NCI-H446 treated with DMSO at 0.1 percent for 48 hours (cell line): ENCODE results near the gene FAM81A.

Experiments
- DNase-seq: peaks from one replicate; lab custom pipeline; 2025; lab: John Stamatoyannopoulos, UW

Gene FAM81A

DNA sequence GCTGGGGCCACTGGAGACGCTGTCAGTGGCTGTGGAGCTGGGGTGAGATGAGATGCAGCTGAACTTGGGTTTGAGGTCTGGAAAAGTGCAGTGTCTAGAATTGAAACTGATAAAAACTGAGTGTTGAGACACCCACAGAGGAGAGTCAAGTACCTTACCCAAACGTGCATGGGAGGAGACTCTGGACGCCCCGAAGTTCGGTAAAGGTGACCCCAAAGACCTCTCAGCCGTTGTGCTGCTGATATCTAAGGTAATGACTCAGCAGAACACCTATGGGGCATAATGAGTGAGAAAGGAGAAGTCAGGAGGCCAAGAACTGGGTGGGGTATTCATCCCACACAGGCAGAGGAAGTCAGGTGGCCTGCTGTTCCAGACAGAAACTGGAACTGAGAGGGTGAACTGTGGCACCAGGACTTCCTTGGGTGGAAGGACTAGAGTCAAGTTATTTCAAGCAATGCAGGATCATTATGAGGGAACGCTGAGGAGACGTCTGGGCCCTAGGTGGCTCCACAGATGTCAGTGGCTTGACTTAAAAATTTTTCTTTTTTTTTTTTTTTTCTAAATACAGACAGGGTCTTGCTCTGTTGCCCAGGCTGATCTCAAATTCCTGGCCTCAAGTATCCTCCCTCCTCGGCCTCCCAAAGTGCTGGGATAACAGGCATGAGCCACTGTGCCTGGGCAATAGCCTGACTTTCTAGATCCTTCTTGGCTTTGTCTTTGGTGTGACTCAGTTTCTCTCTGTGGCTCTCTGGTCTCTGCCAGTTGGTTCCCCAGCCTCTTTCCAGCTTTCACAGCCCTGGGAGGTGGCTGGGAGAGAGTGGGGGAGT, 105.9 kb downstream of the FAM81A start:
- DNase-seq = no peak

DNA sequence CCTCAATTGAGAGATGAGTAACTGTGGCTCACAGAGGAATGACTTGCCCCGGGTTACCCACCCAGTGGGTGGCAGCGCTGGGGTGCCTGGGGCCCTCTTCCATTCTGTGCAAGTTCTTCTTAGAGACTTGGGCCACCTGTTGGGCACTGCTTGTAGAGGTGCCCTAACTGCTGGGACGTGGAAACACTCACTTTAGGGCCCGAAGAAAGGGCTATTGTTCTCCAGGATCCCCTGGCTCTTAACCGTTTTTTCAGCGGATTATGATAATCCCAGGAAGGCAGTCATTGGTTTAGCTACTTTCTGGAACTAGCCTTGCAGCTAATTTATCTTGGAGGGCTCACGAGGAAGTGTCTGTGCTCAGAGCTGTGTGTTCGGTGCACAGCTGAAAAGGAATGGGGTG, 107.6 kb downstream of the FAM81A start:
- DNase-seq = no peak

DNA sequence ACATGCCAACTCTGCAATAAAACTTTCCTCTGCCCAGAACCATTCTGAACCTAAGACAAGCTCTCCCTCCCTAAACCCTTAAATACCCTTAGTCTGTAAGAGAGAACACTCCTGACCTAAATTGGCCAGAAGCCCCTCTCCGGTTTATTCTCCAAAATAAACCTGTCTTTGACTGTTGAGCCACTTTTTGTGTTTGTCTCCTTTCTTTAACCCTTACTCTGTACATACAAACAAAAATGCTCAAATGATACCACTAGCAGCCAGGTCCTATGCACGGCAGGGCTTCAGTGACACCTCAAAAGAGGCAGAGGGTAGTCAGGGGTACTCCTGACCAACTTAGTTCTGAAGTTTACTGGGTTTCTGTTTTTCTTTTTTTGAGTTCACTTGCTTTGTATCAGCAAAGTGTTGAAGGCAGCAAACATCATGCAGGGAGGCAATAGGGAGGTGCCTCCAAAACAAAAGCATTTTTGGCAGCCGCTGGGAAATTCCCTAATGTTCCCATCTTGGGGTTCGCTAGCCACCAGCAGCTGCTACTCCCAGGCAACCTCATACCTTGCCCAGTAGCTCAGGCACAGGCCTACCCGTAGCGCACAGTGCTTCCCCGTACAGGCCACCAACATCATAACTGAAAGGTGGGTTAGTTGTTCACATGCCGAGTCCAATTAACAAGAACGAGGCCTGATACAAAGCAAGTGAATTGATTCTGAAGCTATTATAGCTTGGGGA, 110.7 kb downstream of the FAM81A start:
- no peak for DNase-seq

DNA sequence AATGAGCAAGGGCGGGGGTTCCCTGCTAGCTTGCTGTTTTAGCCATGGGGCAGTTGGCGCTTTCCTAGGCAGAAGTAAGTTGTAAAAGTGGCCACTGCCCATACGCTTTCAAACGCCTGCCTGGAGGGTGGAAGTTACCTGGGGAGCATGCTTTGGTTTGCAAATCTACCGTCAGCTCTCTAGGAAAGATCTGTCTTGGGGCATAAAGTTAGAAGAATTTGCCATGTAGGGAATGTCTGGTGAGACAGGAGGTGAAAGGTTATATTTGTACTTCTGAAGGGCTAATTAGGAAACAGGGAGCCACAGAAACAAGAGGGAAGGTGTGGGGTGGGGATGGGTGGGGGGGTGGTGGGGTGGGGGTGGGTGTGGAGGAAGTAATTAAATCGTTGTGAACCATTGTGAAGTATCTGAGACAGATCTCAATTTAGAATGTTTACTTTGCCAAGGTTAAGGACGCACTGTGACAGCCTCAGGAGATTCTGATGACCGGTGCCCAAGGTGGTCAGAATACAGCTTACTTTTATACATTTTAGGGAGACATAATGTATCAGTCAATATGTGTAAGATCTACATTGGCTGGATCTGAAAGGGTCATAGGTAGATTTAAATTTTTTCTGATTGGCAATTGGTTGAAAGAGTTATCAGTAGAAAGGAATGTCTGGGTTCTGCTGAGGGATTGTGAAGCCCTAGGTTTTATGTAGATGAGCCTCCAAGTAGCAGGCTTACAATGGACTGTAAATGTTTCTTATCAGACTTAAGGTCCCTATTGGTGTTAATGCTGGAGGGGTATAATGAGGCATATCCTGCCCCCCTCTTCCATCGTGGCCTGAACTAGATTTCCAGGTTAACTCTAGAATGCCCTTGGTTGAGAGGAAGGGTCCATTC, 111.6 kb downstream of the FAM81A start:
- DNase-seq = no peak

DNA sequence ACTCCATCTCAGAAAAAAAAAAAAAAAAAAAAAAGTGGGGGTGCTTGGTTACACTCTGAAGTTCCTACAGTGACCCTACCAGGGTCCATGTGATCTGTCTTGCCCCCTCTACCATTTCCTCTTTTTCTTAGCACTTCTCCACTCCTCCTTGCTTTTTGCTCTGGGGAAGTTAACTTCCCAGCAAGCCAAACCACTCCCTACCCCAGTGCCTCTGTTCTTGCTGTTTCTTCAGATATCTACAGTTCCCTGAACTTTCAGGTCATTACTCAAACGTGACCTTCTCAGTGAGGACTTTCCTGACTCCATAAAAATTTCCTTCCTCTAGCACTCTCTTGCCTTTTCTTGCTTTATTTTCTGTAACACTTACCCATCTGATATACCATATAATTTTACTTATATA, 112.5 kb downstream of the FAM81A start:
- DNase-seq = no peak

DNA sequence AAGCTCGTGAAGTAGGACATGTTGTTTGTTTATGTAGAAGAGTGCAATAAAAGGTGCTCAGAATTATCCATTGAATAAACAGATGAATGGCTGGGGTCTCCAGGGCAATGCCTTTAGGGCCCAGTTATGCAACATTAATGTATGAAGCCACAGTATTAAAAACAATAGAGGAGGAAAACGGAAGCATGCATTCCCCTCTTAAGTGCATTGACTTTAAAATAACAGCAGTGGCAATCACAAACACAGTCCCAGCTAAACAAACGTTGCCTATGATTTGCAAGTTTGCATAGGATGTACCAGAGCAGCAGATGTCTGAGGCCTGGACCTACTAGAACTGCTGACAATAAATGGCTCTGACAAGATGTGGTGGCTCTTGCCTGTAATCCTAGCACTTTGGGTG, 113.0 kb downstream of the FAM81A start:
- no peak for DNase-seq

DNA sequence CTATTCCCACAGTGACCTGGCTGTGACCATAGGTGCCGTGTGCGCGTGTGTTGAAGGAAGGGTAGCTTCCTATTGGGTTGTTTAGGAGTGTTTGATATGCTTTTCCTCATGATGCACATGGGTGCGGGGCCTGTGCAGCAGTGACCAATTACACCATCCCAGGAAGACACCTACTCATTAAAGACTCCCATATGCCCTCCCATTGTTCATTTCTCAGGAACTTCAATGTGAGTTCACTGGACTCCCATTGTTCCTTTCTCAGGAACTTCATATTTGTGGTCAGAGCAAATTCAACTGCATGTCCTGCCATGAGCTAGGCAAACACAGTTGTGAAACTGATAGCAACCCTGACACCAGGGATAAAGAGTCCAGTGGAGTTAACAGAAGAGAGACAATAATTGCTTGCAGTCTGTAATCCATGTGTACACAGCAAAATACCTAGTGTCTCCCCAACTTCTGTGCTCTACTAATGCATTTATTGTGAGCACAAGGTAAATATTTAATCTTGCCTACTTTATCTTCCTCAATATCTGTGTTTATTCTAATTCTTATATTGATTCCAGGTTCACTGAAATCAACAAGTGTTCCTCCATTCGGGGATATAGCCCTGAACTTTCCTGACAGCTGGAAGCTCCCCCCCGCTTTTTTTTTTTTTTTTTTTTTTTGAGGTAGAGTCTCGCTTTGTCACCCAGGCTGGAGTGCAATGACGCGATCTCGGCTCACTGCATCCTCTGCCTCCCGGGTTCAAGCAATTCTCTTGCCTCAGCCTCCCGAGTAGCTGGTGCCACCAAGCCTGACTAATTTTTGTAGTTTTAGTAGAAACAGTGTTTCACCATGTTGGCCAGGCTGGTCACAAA, 116.1 kb downstream of the FAM81A start:
- no peak for DNase-seq

DNA sequence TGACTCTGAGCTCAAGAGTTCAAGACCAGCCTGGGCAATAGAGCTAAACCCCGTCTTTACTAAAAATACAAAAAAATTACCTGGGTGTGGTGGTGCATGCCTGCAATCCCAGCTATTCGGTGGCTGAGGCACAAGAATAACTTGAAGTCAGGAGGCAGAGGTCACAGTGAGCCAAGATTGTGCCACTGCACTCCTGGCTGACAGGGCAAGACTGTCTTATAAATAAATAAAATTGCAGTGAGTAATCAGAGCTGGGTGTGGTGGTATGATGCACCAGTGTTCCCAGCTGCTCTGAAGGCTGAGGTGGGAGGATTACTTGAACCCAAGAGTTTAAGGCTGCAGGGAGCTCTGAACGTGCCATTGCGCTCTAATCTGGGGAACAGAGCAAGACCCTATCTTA, 117.7 kb downstream of the FAM81A start:
- DNase-seq = no peak

DNA sequence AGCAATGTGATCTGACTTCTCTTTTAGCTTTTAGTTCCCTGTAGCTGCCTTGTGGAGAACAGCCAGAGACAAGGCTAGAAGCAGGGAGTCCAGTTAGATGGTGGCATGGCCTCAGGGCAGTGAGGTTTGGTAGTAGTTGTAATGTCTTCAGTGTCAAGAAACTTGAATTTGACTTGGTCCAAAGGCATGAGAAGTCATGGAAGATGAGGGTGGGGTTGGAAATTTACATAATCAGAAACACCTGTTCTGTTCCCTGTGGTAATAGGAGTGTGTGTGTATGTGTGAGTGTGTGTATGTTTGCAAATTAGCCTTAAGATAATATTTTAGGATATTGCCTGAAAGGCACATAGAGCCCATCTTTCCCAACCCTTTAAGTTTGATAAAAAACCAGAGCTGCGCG, 118.4 kb downstream of the FAM81A start:
- DNase-seq = no peak

DNA sequence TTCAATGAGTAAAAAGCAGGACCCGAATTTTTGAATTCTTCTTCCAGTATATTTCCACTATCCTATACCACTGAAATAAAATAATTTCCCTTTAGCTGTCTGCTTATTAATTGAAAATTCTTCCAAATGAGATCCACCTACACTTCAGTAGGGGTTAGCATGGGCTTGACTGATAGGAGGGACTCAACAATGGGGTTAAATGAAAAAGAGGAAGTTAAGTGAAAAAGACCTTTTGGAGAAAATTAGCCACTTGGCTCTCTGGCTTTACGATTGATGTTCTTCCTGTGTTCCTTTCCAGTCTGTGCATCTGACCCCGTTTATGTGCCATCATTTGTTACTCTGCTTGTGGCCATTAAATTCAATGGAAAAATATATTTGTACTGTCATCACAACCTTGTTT, 119.6 kb downstream of the FAM81A start:
- DNase-seq = no peak

DNA sequence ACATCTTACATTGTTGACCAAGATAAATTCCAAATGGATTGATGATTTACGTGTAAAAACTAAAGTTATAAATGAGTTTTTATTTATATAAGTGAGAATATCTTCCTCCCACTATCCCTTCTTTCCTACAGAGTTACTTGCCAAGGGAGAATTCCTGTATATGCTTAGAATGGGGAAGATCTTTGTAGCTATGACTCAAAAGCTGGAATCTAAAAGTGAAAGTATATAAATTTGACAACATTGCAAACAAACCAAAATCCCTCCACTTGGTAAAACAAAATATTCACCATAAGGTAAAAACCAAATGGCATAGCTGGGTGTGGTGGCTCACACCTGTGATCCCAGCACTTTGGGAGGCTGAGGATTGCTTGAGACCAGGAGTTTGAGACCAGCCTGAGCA, 120.9 kb downstream of the FAM81A start:
- DNase-seq = no peak

DNA sequence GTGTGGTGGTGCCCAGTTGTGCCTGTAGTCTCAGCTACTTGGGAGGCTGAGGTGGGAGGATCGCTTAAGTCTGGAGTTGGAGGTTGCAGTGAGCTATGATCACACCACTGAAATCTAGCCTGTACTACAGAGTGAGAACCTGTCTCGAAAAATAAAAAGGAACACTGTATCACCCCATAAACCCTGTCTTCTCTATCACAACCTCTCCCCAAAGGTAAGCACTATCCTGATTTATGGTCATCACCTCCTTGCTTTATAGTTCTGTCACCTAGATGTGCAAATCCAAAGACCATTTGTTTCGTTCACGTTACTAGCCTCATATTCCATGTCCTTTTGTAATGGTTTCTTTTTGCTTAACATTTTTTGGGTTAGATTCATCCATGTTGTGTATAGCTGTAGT, 123.6 kb downstream of the FAM81A start:
- DNase-seq = no peak

DNA sequence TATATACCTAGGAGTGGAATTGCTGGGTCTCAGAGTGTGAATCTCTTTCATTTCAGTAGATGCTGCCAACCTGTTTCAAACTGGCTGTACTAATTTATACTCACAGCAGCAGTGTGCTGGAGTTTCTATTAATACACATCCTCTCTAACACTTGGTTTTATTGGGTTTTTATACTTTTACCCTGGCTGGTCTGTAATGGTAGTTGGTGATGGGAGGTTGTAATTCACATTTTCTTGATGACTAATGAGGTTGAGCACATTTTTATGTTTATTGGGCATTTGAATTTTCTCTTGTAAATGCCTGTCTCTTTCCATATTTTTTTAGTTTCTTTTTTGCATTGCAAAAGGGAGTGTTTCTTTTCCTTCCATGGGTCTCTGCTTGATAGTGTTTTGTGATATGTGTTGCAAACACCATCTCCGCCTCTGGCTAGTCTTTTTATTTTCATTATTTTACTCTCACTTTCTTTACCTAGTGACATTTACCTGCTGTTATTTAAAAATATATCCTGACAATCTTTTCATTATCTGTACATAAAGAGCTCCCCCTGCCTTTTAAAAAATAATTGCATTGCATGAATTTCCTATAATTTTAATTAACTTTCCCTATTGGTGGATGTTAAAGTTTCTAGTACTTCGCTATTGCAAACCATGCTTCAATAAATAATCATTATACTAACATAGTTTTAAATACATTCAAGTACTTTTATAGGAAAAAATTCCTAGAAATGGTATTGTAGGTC, 124.6 kb downstream of the FAM81A start:
- no peak for DNase-seq

DNA sequence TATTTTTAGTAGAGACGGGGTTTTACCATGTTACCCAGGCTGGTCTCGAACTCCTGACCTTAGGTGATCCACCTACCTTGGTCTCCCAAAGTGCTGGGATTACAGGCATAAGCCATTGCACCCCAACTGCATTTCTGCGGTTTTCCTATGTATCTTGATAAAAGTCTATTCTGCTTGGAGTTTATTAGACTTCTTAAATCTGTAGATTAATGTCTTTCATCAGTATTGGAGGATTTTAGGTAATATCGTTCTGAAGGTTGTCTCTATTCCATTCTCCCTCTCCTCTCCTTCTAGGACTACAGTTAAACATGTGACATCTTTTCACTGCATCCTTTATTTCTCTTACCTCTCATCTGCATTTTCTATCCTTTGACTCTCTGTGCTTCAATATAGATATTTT, 127.3 kb downstream of the FAM81A start:
- DNase-seq = no peak

DNA sequence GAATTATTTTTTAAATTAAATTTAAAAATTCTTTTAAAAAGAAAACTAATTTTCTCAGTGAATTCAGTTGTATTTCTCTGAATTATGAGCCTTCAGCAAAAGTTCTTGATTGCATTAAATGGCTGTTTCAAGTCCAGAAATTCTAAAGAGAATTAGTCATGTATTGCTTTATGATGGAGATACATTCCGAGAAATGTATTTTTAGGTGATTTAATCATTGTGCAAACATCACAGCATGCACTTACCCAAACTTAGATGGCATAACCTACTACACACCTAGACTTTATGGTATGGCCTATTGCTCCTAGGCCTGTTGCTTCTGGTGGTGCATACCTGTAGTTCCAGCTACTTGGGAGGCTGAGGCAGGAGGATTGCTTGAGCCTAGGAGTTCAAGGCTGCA, 129.3 kb downstream of the FAM81A start:
- DNase-seq = no peak

DNA sequence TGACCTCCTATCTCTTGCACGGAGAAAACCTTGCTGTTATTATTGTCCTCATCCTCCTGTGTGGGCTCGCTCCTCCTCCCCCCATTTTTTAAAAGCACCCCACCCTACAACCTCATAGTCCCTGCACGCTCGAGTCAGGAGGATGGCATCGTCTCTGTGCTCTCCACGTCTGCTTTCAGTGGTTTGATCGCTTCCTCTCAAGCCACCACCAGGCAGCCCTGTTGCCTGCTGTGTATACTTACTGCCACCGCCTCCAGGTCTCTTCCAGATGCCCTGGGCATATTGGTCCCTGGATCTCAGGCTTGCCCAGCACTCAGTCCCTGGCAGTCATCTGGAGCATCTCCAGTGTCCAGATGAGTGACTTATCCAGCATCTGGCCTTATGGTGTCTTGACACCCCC, 131.5 kb downstream of the FAM81A start:
- DNase-seq = no peak

DNA sequence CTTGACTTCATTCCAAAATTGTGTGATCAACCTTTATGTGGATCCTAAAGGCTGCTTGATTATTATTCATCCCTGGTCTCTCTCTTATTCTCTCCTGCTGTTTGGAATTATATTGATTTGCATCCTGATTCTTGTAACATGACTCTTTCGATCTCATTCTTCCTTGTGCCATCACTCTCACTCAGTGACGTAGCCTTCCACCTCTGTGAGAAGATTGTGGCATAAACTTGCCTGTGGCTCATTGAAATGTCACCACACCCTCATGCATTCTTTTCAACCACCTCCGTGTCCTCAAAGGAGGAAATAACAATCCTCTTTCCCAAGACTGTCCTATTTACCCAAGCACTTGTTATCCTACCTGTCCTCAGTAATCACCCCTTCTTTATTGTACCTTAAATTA, 132.3 kb downstream of the FAM81A start:
- DNase-seq = no peak

DNA sequence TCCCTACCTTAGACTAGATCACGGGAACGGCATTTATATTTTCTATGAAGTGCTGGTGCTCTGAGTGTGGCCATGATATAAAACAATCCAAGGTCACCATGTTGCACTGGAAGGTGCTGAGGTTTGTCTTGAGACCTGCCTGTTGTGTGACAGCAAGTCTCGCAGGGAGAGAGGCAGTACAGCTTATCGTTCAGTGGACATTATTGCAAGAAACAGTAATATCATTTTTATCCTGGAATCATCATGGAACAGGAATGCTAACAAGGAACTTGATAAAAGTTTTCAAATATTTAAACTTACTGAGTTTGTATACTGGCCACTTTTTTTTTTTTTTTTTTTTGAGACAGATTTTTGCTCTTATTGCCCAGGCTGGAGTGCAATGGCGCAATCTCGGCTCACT, 133.6 kb downstream of the FAM81A start:
- no peak for DNase-seq
